Body of pancreas (tissue), 4 donors: ENCODE data around the gene PHF24.

Experiments used
- POLR2A ChIP-seq, 3 donors: fragments of 450-650 bp; IDR thresholded peaks; one replicate each; pipeline ENCODE4 v1.6.1; 2016; ENCODE audit warnings: antibody characterized with exemption in 3 of 3, mild to moderate bottlenecking in 2 of 3
- TF ChIP-seq, protein P1 (sequence below), 7 experiments: fragments of 450-650 bp in 4 of 7; fragments of 200-600 bp in 3 of 7; sonication (generic) in 3 of 7; IDR thresholded peaks; one replicate each; pipeline ENCODE4 v1.5.1; 2016 to 2019; ENCODE audit warnings: antibody characterized with exemption in 7 of 7

DNA sequence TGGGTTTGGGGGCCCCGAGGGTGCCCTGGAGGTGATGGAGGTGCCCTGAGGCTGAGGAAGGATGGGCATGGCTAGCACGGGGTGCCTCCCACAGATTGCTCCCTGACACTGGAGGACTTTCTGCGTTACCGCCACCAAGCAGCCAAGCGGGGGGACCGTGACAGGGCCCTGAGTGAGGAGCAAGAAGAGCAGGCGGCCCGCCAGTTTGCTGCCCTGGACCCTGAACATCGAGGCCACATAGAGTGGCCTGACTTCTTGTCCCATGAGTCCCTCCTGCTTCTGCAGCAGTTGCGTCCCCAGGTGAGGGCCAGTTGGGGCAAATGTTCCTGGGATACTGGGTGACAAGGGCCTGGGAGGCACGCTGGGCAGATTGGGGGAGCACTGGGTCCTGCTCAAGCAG, 18.4 kb downstream of the PHF24 start:
- TF ChIP-seq, protein P1, sequence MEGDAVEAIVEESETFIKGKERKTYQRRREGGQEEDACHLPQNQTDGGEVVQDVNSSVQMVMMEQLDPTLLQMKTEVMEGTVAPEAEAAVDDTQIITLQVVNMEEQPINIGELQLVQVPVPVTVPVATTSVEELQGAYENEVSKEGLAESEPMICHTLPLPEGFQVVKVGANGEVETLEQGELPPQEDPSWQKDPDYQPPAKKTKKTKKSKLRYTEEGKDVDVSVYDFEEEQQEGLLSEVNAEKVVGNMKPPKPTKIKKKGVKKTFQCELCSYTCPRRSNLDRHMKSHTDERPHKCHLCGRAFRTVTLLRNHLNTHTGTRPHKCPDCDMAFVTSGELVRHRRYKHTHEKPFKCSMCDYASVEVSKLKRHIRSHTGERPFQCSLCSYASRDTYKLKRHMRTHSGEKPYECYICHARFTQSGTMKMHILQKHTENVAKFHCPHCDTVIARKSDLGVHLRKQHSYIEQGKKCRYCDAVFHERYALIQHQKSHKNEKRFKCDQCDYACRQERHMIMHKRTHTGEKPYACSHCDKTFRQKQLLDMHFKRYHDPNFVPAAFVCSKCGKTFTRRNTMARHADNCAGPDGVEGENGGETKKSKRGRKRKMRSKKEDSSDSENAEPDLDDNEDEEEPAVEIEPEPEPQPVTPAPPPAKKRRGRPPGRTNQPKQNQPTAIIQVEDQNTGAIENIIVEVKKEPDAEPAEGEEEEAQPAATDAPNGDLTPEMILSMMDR (IDR thresholded peaks at IDR 0.05), result no peak
- TF ChIP-seq POLR2A (IDR thresholded peaks at IDR 0.05), result no peak
